ENCODE data around the gene KLF2.

- TF ChIP-seq POLR2AphosphoS5 (IDR thresholded peaks at IDR 0.05; ENCODE audit: insufficient read depth in 1 of 2, low read depth in 1 of 2) (no peak), CTCF (IDR thresholded peaks at IDR 0.05) (no peak), POLR2A (IDR thresholded peaks at IDR 0.05) (no peak)
These were observed 18.5 kb downstream of the KLF2 start for GRCh38 chr19:16343156-16343555.
